ENCODE data around the gene RTP3. TPM values are rescaled to one million over a fixed set of nuclear protein-coding genes. Genes with fewer than 3 reads are reported as not detected.

The RTP3 gene
- total RNA-seq, 1 experiment from 2014 or later = not detected

DNA sequence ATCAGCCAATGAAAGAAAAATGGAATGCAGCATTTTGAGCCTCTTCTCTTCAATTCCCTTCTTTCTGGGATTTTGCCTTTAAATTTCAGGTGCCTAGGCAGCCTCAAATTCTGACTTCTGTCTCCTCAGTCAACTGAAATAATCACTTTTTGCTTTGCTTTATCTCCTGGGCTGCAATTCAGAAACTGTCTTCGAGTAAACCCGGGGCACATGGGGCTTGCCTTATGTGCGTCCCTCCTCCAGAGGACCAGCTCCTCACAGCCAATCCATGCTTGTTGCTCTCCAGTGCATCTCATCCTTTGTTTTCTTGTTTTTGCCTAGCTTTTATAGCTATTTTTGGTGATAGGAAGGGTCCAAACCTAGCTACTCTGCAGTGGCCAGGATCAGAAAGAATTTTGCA lies 8.8 kb downstream of the RTP3 start:
- intact Hi-C loops (cut with micrococcal nuclease; ENCODE audit: unreplicated experiment) = no loop called here
- CTCF ChIA-PET = no interaction called here
- no peak for TF ChIP-seq TCF7L2 (IDR thresholded peaks at IDR 0.05; ENCODE audit: low read depth, low read length)
- no peak for TF ChIP-seq POLR2AphosphoS5 (IDR thresholded peaks at IDR 0.05; ENCODE audit: low read depth, low read length)
- TF ChIP-seq, protein P1, sequence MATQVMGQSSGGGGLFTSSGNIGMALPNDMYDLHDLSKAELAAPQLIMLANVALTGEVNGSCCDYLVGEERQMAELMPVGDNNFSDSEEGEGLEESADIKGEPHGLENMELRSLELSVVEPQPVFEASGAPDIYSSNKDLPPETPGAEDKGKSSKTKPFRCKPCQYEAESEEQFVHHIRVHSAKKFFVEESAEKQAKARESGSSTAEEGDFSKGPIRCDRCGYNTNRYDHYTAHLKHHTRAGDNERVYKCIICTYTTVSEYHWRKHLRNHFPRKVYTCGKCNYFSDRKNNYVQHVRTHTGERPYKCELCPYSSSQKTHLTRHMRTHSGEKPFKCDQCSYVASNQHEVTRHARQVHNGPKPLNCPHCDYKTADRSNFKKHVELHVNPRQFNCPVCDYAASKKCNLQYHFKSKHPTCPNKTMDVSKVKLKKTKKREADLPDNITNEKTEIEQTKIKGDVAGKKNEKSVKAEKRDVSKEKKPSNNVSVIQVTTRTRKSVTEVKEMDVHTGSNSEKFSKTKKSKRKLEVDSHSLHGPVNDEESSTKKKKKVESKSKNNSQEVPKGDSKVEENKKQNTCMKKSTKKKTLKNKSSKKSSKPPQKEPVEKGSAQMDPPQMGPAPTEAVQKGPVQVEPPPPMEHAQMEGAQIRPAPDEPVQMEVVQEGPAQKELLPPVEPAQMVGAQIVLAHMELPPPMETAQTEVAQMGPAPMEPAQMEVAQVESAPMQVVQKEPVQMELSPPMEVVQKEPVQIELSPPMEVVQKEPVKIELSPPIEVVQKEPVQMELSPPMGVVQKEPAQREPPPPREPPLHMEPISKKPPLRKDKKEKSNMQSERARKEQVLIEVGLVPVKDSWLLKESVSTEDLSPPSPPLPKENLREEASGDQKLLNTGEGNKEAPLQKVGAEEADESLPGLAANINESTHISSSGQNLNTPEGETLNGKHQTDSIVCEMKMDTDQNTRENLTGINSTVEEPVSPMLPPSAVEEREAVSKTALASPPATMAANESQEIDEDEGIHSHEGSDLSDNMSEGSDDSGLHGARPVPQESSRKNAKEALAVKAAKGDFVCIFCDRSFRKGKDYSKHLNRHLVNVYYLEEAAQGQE (IDR thresholded peaks at IDR 0.05; ENCODE audit: insufficient read depth in 1 of 2, low read depth in 2 of 2, low read length in 1 of 2) = no peak
- no peak for TF ChIP-seq SIN3A (IDR thresholded peaks at IDR 0.05; ENCODE audit: borderline replicate concordance, insufficient read depth, low read depth, low read length)
- TF ChIP-seq, protein P2, sequence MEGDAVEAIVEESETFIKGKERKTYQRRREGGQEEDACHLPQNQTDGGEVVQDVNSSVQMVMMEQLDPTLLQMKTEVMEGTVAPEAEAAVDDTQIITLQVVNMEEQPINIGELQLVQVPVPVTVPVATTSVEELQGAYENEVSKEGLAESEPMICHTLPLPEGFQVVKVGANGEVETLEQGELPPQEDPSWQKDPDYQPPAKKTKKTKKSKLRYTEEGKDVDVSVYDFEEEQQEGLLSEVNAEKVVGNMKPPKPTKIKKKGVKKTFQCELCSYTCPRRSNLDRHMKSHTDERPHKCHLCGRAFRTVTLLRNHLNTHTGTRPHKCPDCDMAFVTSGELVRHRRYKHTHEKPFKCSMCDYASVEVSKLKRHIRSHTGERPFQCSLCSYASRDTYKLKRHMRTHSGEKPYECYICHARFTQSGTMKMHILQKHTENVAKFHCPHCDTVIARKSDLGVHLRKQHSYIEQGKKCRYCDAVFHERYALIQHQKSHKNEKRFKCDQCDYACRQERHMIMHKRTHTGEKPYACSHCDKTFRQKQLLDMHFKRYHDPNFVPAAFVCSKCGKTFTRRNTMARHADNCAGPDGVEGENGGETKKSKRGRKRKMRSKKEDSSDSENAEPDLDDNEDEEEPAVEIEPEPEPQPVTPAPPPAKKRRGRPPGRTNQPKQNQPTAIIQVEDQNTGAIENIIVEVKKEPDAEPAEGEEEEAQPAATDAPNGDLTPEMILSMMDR (IDR thresholded peaks at IDR 0.05) = no peak
- no TSS peak for BruUV-seq (replicated peaks)
- Histone ChIP-seq H3K9me3 (ENCODE audit: control insufficient read depth, insufficient read depth, low read depth, low read length) (no peaks in the 10 kb centered on the region), H3K4me3 (ENCODE audit: low read depth in 2 of 2, low read length in 2 of 2) (no peak overlapping the region), H3K4me1 (ENCODE audit: control insufficient read depth, insufficient read depth, low read length) (no peaks in the 10 kb centered on the region), H3K27ac (ENCODE audit: low read length) (no peak overlapping the region), H3K36me3 (ENCODE audit: control insufficient read depth, insufficient read depth, low read length) (no peaks in the 10 kb centered on the region), H3K27me3 (ENCODE audit: control insufficient read depth, insufficient read depth, low read length) (0 out of 2 replicates have a peak, but pooled peaks cover 2% of the 10 kb centered on the region)
- no peak for DNase-seq (ENCODE audit: low read depth, low spot score)
- in situ Hi-C loops (cut with HindIII; ENCODE audit: low pct_unique_long_range_greater_than_20kb, low sequenced_read_pairs) = no loop called here
- POLR2A ChIA-PET = no interaction called here
- no peak for ATAC-seq

DNA sequence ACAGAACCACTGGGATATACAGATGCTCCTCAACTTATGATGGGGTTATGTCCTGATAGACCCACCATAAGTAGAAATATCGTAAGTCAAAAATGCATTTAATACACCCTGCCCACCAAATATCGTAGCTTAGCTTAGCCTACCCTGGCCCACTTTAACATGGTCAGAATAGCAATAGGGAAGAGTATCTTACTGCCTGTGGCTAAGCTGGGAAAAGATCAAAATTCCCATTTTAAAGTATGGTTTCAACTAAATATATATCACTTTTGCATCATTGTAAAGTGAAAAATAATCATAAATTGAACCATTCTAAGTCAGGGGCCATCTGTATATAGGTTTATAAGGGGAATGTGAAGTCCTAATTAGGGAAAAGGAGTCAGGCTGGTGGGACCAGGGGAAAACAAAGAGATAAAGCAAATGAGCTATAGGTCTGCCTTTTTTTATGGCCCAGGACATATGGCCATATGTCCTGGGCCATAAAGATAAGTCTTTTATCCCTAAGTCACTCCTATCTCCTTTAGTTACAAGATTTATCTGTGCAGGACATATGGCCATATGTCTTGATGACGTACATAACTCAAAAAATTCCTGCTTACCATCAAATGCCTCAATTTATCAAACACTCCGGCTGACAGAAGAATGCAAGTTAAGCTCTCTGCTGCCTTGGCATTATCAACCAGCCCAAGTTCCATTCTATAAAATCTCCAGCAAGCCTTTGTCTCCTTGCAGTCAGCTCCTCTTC lies 11.2 kb downstream of the RTP3 start:
- Histone ChIP-seq H3K4me1 (ENCODE audit: control insufficient read depth, insufficient read depth, low read length) (no peaks in the 10 kb centered on the region), H3K27ac (ENCODE audit: low read length) (no peak overlapping the region), H3K36me3 (ENCODE audit: control insufficient read depth, insufficient read depth, low read length) (no peaks in the 10 kb centered on the region), H3K27me3 (ENCODE audit: control insufficient read depth, insufficient read depth, low read length) (0 out of 2 replicates have a peak, but pooled peaks cover 2% of the 10 kb centered on the region), H3K9me3 (ENCODE audit: control insufficient read depth, insufficient read depth, low read depth, low read length) (no peaks in the 10 kb centered on the region), H3K4me3 (ENCODE audit: low read depth in 2 of 2, low read length in 2 of 2) (no peak overlapping the region)
- DNase-seq (ENCODE audit: low read depth, low spot score) = no peak
- in situ Hi-C loops (cut with HindIII; ENCODE audit: low pct_unique_long_range_greater_than_20kb, low sequenced_read_pairs) (no loop called here), intact Hi-C loops (cut with micrococcal nuclease; ENCODE audit: unreplicated experiment) (no loop called here)
- TF ChIP-seq POLR2AphosphoS5 (IDR thresholded peaks at IDR 0.05; ENCODE audit: low read depth, low read length) = no peak
- TF ChIP-seq TCF7L2 (IDR thresholded peaks at IDR 0.05; ENCODE audit: low read depth, low read length) = no peak
- TF ChIP-seq, protein P2 (IDR thresholded peaks at IDR 0.05) = no peak
- no peak for TF ChIP-seq SIN3A (IDR thresholded peaks at IDR 0.05; ENCODE audit: borderline replicate concordance, insufficient read depth, low read depth, low read length)
- TF ChIP-seq, protein P1 (IDR thresholded peaks at IDR 0.05; ENCODE audit: insufficient read depth in 1 of 2, low read depth in 2 of 2, low read length in 1 of 2) = no peak
- ATAC-seq = no peak
- BruUV-seq (replicated peaks) = no TSS peak
- ChIA-PET CTCF (no interaction called here), POLR2A (interaction anchor here (0.6 kb wide), 1 partner anchor 11 kb away, joined by 8 read pairs; no protein-coding TSS in a partner anchor)

Data from Panc1 (cell line).